Stomach (tissue), 9 donors: Measurements from ENCODE around the gene RNF151. TPM values are rescaled to one million over a fixed set of nuclear protein-coding genes. Genes with fewer than 3 reads are reported as not detected.

Source experiments
- DNase-seq, 2 donors: peaks; one replicate each; pipeline versions ENCODE4 v3.0.0 to v3.0.0-alpha.2; 2013 to 2019
- H3K27ac ChIP-seq, 5 donors: fragments of 200-600 bp in 4 of 5; sonication (generic) in 4 of 5; one replicate each; pipeline ENCODE4 v1.5.1; 2013 to 2019; ENCODE audit warnings: mild to moderate bottlenecking in 1 of 5, moderate library complexity in 1 of 5
- H3K27me3 ChIP-seq, 3 donors: fragments of 200-600 bp; sonication (generic); one replicate each; pipeline ENCODE4 v1.5.1; 2017 to 2019; ENCODE audit warnings: mixed run types in 1 of 3
- H3K36me3 ChIP-seq, 4 donors: fragments of 200-600 bp; sonication (generic); 1 replicate in 3 of 4; 2 replicates in 1 of 4; pipeline ENCODE4 v1.5.1; 2016 to 2019
- H3K4me1 ChIP-seq, 4 donors: fragments of 200-600 bp; sonication (generic); one replicate each; pipeline ENCODE4 v1.5.1; 2016 to 2019
- H3K4me3 ChIP-seq, 4 donors: fragments of 200-600 bp; sonication (generic) in 3 of 4; one replicate each; pipeline ENCODE4 v1.5.1; 2016 to 2019; ENCODE audit warnings: mild to moderate bottlenecking in 1 of 4
- H3K9me3 ChIP-seq, 4 donors: fragments of 200-600 bp; sonication (generic); one replicate each; pipeline ENCODE4 v1.5.1; 2016 to 2019
- CTCF ChIP-seq, 7 experiments: fragments of 450-650 bp in 4 of 7; fragments of 200-600 bp in 3 of 7; sonication (generic) in 3 of 7; IDR thresholded peaks; one replicate each; pipeline ENCODE4 v1.5.1; 2016 to 2019; ENCODE audit warnings: antibody characterized with exemption in 7 of 7, control low read depth in 2 of 7, mild to moderate bottlenecking in 1 of 7
- EP300 ChIP-seq: sonication (generic); formaldehyde crosslinking; IDR thresholded peaks from one replicate; pipeline ENCODE4 v1.6.1; 2017; ENCODE audit warnings: antibody characterized with exemption
- POLR2A ChIP-seq, 4 donors: fragments of 450-650 bp; IDR thresholded peaks; one replicate each; pipeline ENCODE4 v1.6.1; 2016; ENCODE audit warnings: antibody characterized with exemption in 4 of 4, control low read depth in 2 of 4, mild to moderate bottlenecking in 1 of 4, moderate library complexity in 1 of 4
- POLR2AphosphoS5 ChIP-seq, 3 donors: sonication (generic); formaldehyde crosslinking; IDR thresholded peaks; one replicate each; pipeline ENCODE4 v1.6.1; 2016; ENCODE audit warnings: antibody characterized with exemption in 3 of 3
- WGBS, 5 donors: extraction: QIAGEN DNeasy Blood & Tissue Kit in 3 of 5; methylation state at CpG; one replicate each; pipeline versions ENCODE4 v1.1.5 to v1.1.7; 2013 to 2018; 5-methylcytosine and 5-hydroxymethylcytosine counted together
- intact Hi-C: fragments of 100-400 bp; cut with DNase I; formaldehyde crosslinking; loops from one replicate; pipeline ENCODE4 v1.15.1; 2023; ENCODE audit warnings: low total_unique reads
- polyA plus RNA-seq, 3 donors: library from polyadenylated mRNA; stranded (reverse); fragments of 200-250 nt; gene quantifications; one replicate each; pipeline ENCODE4 v1.2.3, GENCODE V29; 2013
- total RNA-seq, 5 donors: library from RNA; depleted of rRNA; stranded (reverse); fragments of >200 nt; gene quantifications; one replicate each; pipeline versions ENCODE4 v1.1.0 to v1.2.3, GENCODE V29; 2014 to 2016
- donor health status: healthy with polysubstance abuse.
- donor health status: Bipolar disorder and iron deficiency.
- donor health status: healthy.

Gene RNF151
- total and polyA plus RNA-seq, 8 donors: not detected

DNA sequence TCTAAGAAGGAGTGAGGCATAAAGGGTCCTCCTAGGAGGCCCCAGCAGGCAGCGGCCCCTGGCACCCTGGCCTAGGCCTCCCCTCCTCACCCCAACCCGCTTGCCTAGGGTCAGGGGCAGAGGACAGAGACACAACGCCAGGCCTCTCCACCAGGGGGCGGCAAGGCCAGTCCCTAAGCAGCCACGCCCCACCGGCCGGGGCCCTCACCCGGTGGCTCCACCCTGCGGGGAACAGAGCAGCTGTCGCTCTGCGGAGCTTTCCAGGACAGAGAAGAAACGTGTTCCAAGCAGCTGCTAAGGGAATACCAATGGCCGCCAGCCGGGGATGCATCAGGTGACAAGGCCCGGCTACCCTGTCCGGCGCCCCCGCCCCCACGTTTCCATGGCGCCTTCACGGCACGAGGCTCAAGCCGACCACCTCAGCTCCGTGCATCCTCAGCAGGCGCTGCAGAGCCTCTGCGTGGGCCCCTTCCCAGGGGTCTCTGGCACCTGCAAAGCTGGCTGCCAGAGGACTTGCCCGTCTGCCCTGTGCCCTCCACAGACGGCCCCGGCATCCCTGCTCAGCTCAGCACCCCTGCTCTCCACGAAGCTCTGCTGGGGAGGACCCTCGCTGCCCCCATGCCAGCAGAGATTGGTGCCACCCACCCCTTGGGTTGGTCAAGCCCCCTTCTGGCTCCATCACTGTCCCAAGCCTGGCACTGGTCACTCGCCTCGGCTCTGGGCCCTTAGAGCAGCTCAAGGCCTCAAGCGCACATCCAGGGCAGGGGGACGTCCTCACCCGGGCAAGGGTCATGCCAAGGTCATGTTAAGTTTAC lies 37.4 kb downstream of the RNF151 start:
- H3K27me3 ChIP-seq: no peaks in the 10 kb centered on the region
- no peaks in the 10 kb centered on the region for H3K9me3 ChIP-seq
- peak; percentile 94 to 96 for DNase-seq
- H3K4me1 ChIP-seq: peaks cover 49 to 62% (median 57%) of the 10 kb centered on the region in 4 donors
- H3K27ac ChIP-seq: peak overlapping the region; percentile 32 to 64 (median 46)
- 23 to 35% (median 26%) methylated on average over 23 to 36 of the region's 36 CpGs for WGBS, 5 donors
- no peak for TF ChIP-seq POLR2A (IDR thresholded peaks at IDR 0.05)
- TF ChIP-seq POLR2AphosphoS5 (IDR thresholded peaks at IDR 0.05): peak in 1 of 3 donors; percentile 79
- TF ChIP-seq EP300: no peak
- TF ChIP-seq CTCF (IDR thresholded peaks at IDR 0.05): peak in 5 of 7 experiments; percentile 80 to 93 (median 90)
- intact Hi-C loops: no loop called here
- H3K4me3 ChIP-seq: peak overlapping the region in 2 of 4 donors; percentile 18 to 29
- peaks cover 38 to 60% (median 54%) of the 10 kb centered on the region in 4 donors for H3K36me3 ChIP-seq

- H3K9me3 ChIP-seq: no peaks in the 10 kb centered on the region
- no peak overlapping the region for H3K27ac ChIP-seq
- H3K4me1 ChIP-seq: peaks cover 51 to 63% (median 59%) of the 10 kb centered on the region in 4 donors
- peak overlapping the region in 1 of 4 donors; percentile 29 for H3K4me3 ChIP-seq
- DNase-seq: no peak
- WGBS, 5 donors: 69 to 82% (median 77%) methylated on average over 25 to 34 of the region's 34 CpGs
- peaks cover 29 to 51% (median 45%) of the 10 kb centered on the region in 4 donors for H3K36me3 ChIP-seq
- H3K27me3 ChIP-seq: no peaks in the 10 kb centered on the region
- intact Hi-C loops: no loop called here
- TF ChIP-seq POLR2AphosphoS5 (IDR thresholded peaks at IDR 0.05): no peak
- no peak for TF ChIP-seq POLR2A (IDR thresholded peaks at IDR 0.05)
- no peak for TF ChIP-seq CTCF (IDR thresholded peaks at IDR 0.05)
- TF ChIP-seq EP300: no peak
Measured at GRCh38 chr16:2004795-2005517, 38.3 kb downstream of the RNF151 start.

- no peak for DNase-seq
- TF ChIP-seq POLR2AphosphoS5 (IDR thresholded peaks at IDR 0.05) (no peak), POLR2A (IDR thresholded peaks at IDR 0.05) (no peak)
- 66 to 81% (median 79%) methylated on average over 20 to 21 of the region's 21 CpGs for WGBS, 5 donors
- no peaks in the 10 kb centered on the region for H3K9me3 ChIP-seq
- intact Hi-C loops: no loop called here
- H3K36me3 ChIP-seq: peaks cover 22 to 44% (median 38%) of the 10 kb centered on the region in 4 donors
- no peaks in the 10 kb centered on the region for H3K27me3 ChIP-seq
- peaks cover 58 to 69% (median 66%) of the 10 kb centered on the region in 4 donors for H3K4me1 ChIP-seq
- H3K27ac ChIP-seq: no peak overlapping the region
- H3K4me3 ChIP-seq: no peak overlapping the region
Measured at GRCh38 chr16:2005646-2006045, 39.0 kb downstream of the RNF151 start.

DNA sequence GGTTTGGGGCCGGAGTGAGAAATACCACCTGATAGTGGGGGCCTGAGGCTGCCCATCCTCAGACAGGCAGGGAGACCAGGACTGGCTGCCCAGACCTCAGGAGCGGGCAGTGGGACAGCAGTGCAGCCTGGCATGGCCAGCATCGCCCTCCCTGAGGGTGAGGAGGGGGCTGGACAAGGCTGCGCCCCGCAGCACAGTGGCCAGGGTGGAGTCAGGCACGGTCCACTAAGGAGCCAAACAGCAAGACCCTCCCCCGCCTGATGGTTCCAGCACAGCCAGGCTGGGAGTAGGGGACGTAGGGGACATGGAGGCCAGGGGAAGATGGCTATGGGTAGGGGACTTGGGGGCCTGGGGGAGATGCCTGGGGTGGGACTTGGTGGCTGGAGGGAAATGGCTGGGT lies 39.7 kb downstream of the RNF151 start:
- no peaks in the 10 kb centered on the region for H3K9me3 ChIP-seq
- TF ChIP-seq POLR2A (IDR thresholded peaks at IDR 0.05) (no peak), CTCF (IDR thresholded peaks at IDR 0.05) (no peak), EP300 (no peak), POLR2AphosphoS5 (IDR thresholded peaks at IDR 0.05) (no peak)
- WGBS, 5 donors: 91 to 94% (median 93%) methylated on average over 7 to 8 of the region's 8 CpGs
- no peak for DNase-seq
- H3K36me3 ChIP-seq: peaks cover 16 to 37% (median 32%) of the 10 kb centered on the region in 4 donors
- H3K27ac ChIP-seq: no peak overlapping the region
- intact Hi-C loops: no loop called here
- H3K4me3 ChIP-seq: no peak overlapping the region
- H3K4me1 ChIP-seq: peaks cover 59 to 71% (median 68%) of the 10 kb centered on the region in 4 donors
- H3K27me3 ChIP-seq: no peaks in the 10 kb centered on the region
